Loucy (cell line): ENCODE measurements around the gene FRMD4A.

Source experiments
- H2AFZ ChIP-seq: fragments of 200-600 bp; sonication (generic); 2 replicates; pipeline ENCODE4 v1.6.0; 2016; ENCODE audit warnings: antibody characterized with exemption, mild to moderate bottlenecking, low read length, moderate library complexity
- H3F3A ChIP-seq: fragments of 200-600 bp; 2 replicates; pipeline ENCODE4 v1.6.0; 2016; ENCODE audit warnings: antibody characterized with exemption, low read depth, mild to moderate bottlenecking
- H3K27me3 ChIP-seq: fragments of 200-600 bp; sonication (generic); 2 replicates; pipeline ENCODE4 v1.6.1; 2014; ENCODE audit warnings: low read length, mild to moderate bottlenecking; ENCODE audit not compliant: insufficient read depth, poor library complexity, severe bottlenecking
- H3K36me3 ChIP-seq: fragments of 200-600 bp; sonication (generic); 2 replicates; pipeline ENCODE4 v1.6.1; 2016; ENCODE audit warnings: low read length; ENCODE audit not compliant: insufficient read depth
- H3K4me1 ChIP-seq: fragments of 200-600 bp; sonication (generic); 2 replicates; pipeline ENCODE4 v1.5.1; 2014; ENCODE audit warnings: low read length, mild to moderate bottlenecking; ENCODE audit not compliant: insufficient read depth, poor library complexity, severe bottlenecking
- H3K4me2 ChIP-seq: fragments of 200-600 bp; sonication (generic); 2 replicates; pipeline ENCODE4 v1.6.0; 2014; ENCODE audit warnings: antibody characterized with exemption, low read length, low read depth, mild to moderate bottlenecking; ENCODE audit not compliant: poor library complexity, severe bottlenecking
- H3K4me3 ChIP-seq: fragments of 200-600 bp; sonication (generic); 2 replicates; pipeline ENCODE4 v1.5.1; 2014; ENCODE audit warnings: low read length, mild to moderate bottlenecking, mixed read lengths; ENCODE audit not compliant: poor library complexity, severe bottlenecking
- H3K79me2 ChIP-seq: fragments of 200-600 bp; sonication (generic); 2 replicates; pipeline ENCODE4 v1.6.1; 2014; ENCODE audit warnings: low read length; ENCODE audit not compliant: insufficient read depth
- H3K9ac ChIP-seq: fragments of 200-600 bp; sonication (generic); 2 replicates; pipeline ENCODE4 v1.6.0; 2014; ENCODE audit warnings: mild to moderate bottlenecking, low read depth, low read length, moderate library complexity; ENCODE audit not compliant: poor library complexity, severe bottlenecking
- H3K9me2 ChIP-seq: fragments of 200-600 bp; sonication (generic); replicated peaks from 2 replicates; pipeline ENCODE4 v1.6.1; 2016; ENCODE audit warnings: low read depth, low read length, mixed read lengths
- H3K9me3 ChIP-seq: fragments of 200-600 bp; sonication (generic); 2 replicates; pipeline ENCODE4 v1.6.1; 2014; ENCODE audit warnings: mild to moderate bottlenecking, antibody characterized with exemption, low read length, low read depth; ENCODE audit not compliant: insufficient read depth
- H4K20me1 ChIP-seq: fragments of 200-600 bp; sonication (generic); 2 replicates; pipeline ENCODE4 v1.6.0; 2014; ENCODE audit warnings: antibody characterized with exemption, low read length, mild to moderate bottlenecking; ENCODE audit not compliant: insufficient read depth, poor library complexity, severe bottlenecking
- CTCF ChIP-seq: fragments of 200-600 bp; sonication (generic); conservative IDR thresholded peaks from 2 replicates; pipeline ENCODE4 v1.5.1; 2014; ENCODE audit warnings: mild to moderate bottlenecking, antibody characterized with exemption, low read length
- EZH2phosphoT487 ChIP-seq: fragments of 200-600 bp; IDR thresholded peaks from 2 replicates; pipeline ENCODE4 v1.6.1; 2018; ENCODE audit warnings: antibody characterized with exemption, mild to moderate bottlenecking, moderate library complexity, borderline replicate concordance

FRMD4A gene

GRCh38 chr10:13858709-13859108 is 472.0 kb downstream of the FRMD4A start:
- no peaks in the 10 kb centered on the region for H3K4me1 ChIP-seq
- TF ChIP-seq EZH2phosphoT487 (no peak), CTCF (no peak)

GRCh38 chr10:13857451-13857850 is 473.3 kb downstream of the FRMD4A start:
- Histone ChIP-seq H3K4me2 (no peak overlapping the region), H3K9me3 (no peaks in the 10 kb centered on the region), H2AFZ (no peak overlapping the region), H3K4me1 (no peaks in the 10 kb centered on the region), H3F3A (no peaks in the 10 kb centered on the region), H3K79me2 (no peaks in the 10 kb centered on the region), H4K20me1 (no peaks in the 10 kb centered on the region), H3K27me3 (peaks cover 10% of the 10 kb centered on the region), H3K36me3 (no peaks in the 10 kb centered on the region), H3K9me2 (no peaks in the 10 kb centered on the region), H3K9ac (no peak overlapping the region), H3K4me3 (no peak overlapping the region)
- TF ChIP-seq EZH2phosphoT487 (no peak), CTCF (no peak)

More at GRCh38 chr10:13858709-13859108, 472.0 kb downstream of the FRMD4A start:
- Histone ChIP-seq H3K79me2 (no peaks in the 10 kb centered on the region), H3K9me3 (no peaks in the 10 kb centered on the region), H3K27me3 (peaks cover 10% of the 10 kb centered on the region), H3K9ac (no peak overlapping the region), H3K4me3 (no peak overlapping the region), H3K4me2 (no peak overlapping the region), H3F3A (no peaks in the 10 kb centered on the region), H3K36me3 (no peaks in the 10 kb centered on the region), H4K20me1 (no peaks in the 10 kb centered on the region), H3K9me2 (no peaks in the 10 kb centered on the region), H2AFZ (no peak overlapping the region)

- Histone ChIP-seq H3K9ac (no peak overlapping the region), H2AFZ (no peak overlapping the region), H3F3A (no peaks in the 10 kb centered on the region), H4K20me1 (no peaks in the 10 kb centered on the region), H3K27me3 (no peaks in the 10 kb centered on the region), H3K4me1 (no peaks in the 10 kb centered on the region), H3K9me3 (no peaks in the 10 kb centered on the region), H3K4me2 (no peak overlapping the region), H3K9me2 (no peaks in the 10 kb centered on the region), H3K4me3 (no peak overlapping the region), H3K79me2 (no peaks in the 10 kb centered on the region), H3K36me3 (no peaks in the 10 kb centered on the region)
- no peak for TF ChIP-seq CTCF
- no peak for TF ChIP-seq EZH2phosphoT487
These were observed 476.9 kb downstream of the FRMD4A start for GRCh38 chr10:13853854-13854253.
